Measurements from ENCODE around the gene SLC25A18.
"Not testable (repeated sequence)": the region's sequence is repeated elsewhere in the genome, so short reads cannot be mapped to it uniquely, and the experiment has no call there.

Gene SLC25A18

GRCh38 chr22:17562906-17563870 lies at the start of gene SLC25A18:
Gene SLC25A18 (plus strand): TSS chr22:17563498. CDS start chr22:17579945, 16,447 bp downstream.
- no peak for DNase-seq (ENCODE audit: low read depth in 2 of 2, low spot score in 1 of 2)

GRCh38 chr22:17513612-17514011 lies 49.7 kb upstream of the SLC25A18 start:
- no peak for DNase-seq (ENCODE audit: low read depth in 2 of 2, low spot score in 1 of 2)

GRCh38 chr22:17514084-17514483 lies 49.2 kb upstream of the SLC25A18 start:
- no peak for DNase-seq (ENCODE audit: low read depth in 2 of 2, low spot score in 1 of 2)

GRCh38 chr22:17518406-17518805 lies 44.9 kb upstream of the SLC25A18 start:
- no peak for DNase-seq (ENCODE audit: low read depth in 2 of 2, low spot score in 1 of 2)

GRCh38 chr22:17521971-17522370 lies 41.3 kb upstream of the SLC25A18 start:
- DNase-seq (ENCODE audit: low read depth in 2 of 2, low spot score in 1 of 2), result not testable (repeated sequence)

- no peak for DNase-seq (ENCODE audit: low read depth in 2 of 2, low spot score in 1 of 2)
Measured at GRCh38 chr22:17523925-17524324, 39.4 kb upstream of the SLC25A18 start.

GRCh38 chr22:17536269-17536668 lies 27.0 kb upstream of the SLC25A18 start:
- DNase-seq (ENCODE audit: low read depth in 2 of 2, low spot score in 1 of 2), result no peak

- no peak for DNase-seq (ENCODE audit: low read depth in 2 of 2, low spot score in 1 of 2)
Measured at GRCh38 chr22:17537155-17537554, 26.1 kb upstream of the SLC25A18 start.

GRCh38 chr22:17540481-17540880 lies 22.8 kb upstream of the SLC25A18 start:
- DNase-seq (ENCODE audit: low read depth in 2 of 2, low spot score in 1 of 2), result no peak

GRCh38 chr22:17541476-17541875 lies 21.8 kb upstream of the SLC25A18 start:
- no peak for DNase-seq (ENCODE audit: low read depth in 2 of 2, low spot score in 1 of 2)

GRCh38 chr22:17542452-17542851 lies 20.8 kb upstream of the SLC25A18 start:
- no peak for DNase-seq (ENCODE audit: low read depth in 2 of 2, low spot score in 1 of 2)

- no peak for DNase-seq (ENCODE audit: low read depth in 2 of 2, low spot score in 1 of 2)
Measured at GRCh38 chr22:17548010-17548755, 15.1 kb upstream of the SLC25A18 start.

- DNase-seq (ENCODE audit: low read depth in 2 of 2, low spot score in 1 of 2), result no peak
Measured at GRCh38 chr22:17548756-17549035, 14.6 kb upstream of the SLC25A18 start.

GRCh38 chr22:17549183-17549582 lies 14.1 kb upstream of the SLC25A18 start:
- no peak for DNase-seq (ENCODE audit: low read depth in 2 of 2, low spot score in 1 of 2)

- DNase-seq (ENCODE audit: low read depth in 2 of 2, low spot score in 1 of 2), result no peak
Measured at GRCh38 chr22:17549655-17550054, 13.6 kb upstream of the SLC25A18 start.

- DNase-seq (ENCODE audit: low read depth in 2 of 2, low spot score in 1 of 2), result no peak
Measured at GRCh38 chr22:17552737-17553136, 10.6 kb upstream of the SLC25A18 start.

- DNase-seq (ENCODE audit: low read depth in 2 of 2, low spot score in 1 of 2), result no peak
Measured at GRCh38 chr22:17554814-17555213, 8.5 kb upstream of the SLC25A18 start.

- no peak for DNase-seq (ENCODE audit: low read depth in 2 of 2, low spot score in 1 of 2)
Measured at GRCh38 chr22:17559188-17559587, 4.1 kb upstream of the SLC25A18 start.

- DNase-seq (ENCODE audit: low read depth in 2 of 2, low spot score in 1 of 2), result no peak
Measured at GRCh38 chr22:17563936-17564391, 666 bp downstream of the SLC25A18 start.

- not testable (repeated sequence) for DNase-seq (ENCODE audit: low read depth in 2 of 2, low spot score in 1 of 2)
Measured at GRCh38 chr22:17566016-17566687, 2.9 kb downstream of the SLC25A18 start.

- no peak for DNase-seq (ENCODE audit: low read depth in 2 of 2, low spot score in 1 of 2)
Measured at GRCh38 chr22:17566776-17567175, 3.5 kb downstream of the SLC25A18 start.

Data from stimulated activated CD8-positive, alpha-beta memory T cell treated with anti-CD3 and anti-CD28 coated beads, Interleukin-4, amount 100 ng/mL, for 1 hour (primary cell).